Thyroid gland (tissue), 4 donors: Measurements from ENCODE around the gene RPS6KL1. TPM values are rescaled to one million over a fixed set of nuclear protein-coding genes. Genes with fewer than 3 reads are reported as not detected.

Experiments
- DNase-seq, 2 donors: peaks; one replicate each; pipeline ENCODE4 v3.0.0-alpha.2; 2019
- H3K27ac ChIP-seq, 3 donors: fragments of 200-600 bp; sonication (generic); 1 replicate in 2 of 3; 2 replicates in 1 of 3; pipeline ENCODE4 v1.5.1; 2016 to 2019; ENCODE audit warnings: mild to moderate bottlenecking in 1 of 3, moderate library complexity in 1 of 3
- H3K27me3 ChIP-seq: fragments of 200-600 bp; sonication (generic); one replicate; pipeline ENCODE4 v1.5.1; 2019
- H3K36me3 ChIP-seq, 2 donors: fragments of 200-600 bp; sonication (generic); one replicate each; pipeline ENCODE4 v1.5.1; 2016 to 2019
- H3K4me1 ChIP-seq, 2 donors: fragments of 200-600 bp; sonication (generic); one replicate each; pipeline ENCODE4 v1.5.1; 2017 to 2019
- H3K4me3 ChIP-seq, 3 donors: fragments of 200-600 bp; sonication (generic); replicated peaks in 1 of 3; 1 replicate in 2 of 3; 2 replicates in 1 of 3; pipeline ENCODE4 v1.5.1; 2016; ENCODE audit warnings: mild to moderate bottlenecking in 1 of 3
- H3K9me3 ChIP-seq: fragments of 200-600 bp; sonication (generic); one replicate; pipeline ENCODE4 v1.5.1; 2017
- POLR2A ChIP-seq, 2 donors: fragments of 450-650 bp; IDR thresholded peaks; one replicate each; pipeline ENCODE4 v1.6.1; 2017; ENCODE audit warnings: antibody characterized with exemption in 2 of 2, mild to moderate bottlenecking in 2 of 2, moderate library complexity in 1 of 2
- WGBS, 2 donors: methylation state at CpG; one replicate each; pipeline ENCODE4 v1.1.5; 2017; 5-methylcytosine and 5-hydroxymethylcytosine counted together
- intact Hi-C: fragments of 100-400 bp; cut with DNase I; formaldehyde crosslinking; loops from one replicate; pipeline ENCODE4 v1.15.1; 2023
- total RNA-seq, 4 donors: library from RNA; depleted of rRNA; stranded (reverse); fragments of >200 nt; gene quantifications; one replicate each; pipeline ENCODE4 v1.2.3, GENCODE V29; 2016
- TF ChIP-seq, protein P1 (sequence below), 6 experiments: fragments of 200-600 bp in 3 of 6; fragments of 450-650 bp in 3 of 6; sonication (generic) in 3 of 6; IDR thresholded peaks; one replicate each; pipeline ENCODE4 v1.5.1; 2016 to 2019; ENCODE audit warnings: antibody characterized with exemption in 6 of 6, mild to moderate bottlenecking in 2 of 6, inconsistent platforms in 1 of 6, moderate library complexity in 1 of 6

RPS6KL1 gene
- total RNA-seq, 4 donors from 2014 or later, result 5.7 to 16.4 (median 9.5) TPM

DNA sequence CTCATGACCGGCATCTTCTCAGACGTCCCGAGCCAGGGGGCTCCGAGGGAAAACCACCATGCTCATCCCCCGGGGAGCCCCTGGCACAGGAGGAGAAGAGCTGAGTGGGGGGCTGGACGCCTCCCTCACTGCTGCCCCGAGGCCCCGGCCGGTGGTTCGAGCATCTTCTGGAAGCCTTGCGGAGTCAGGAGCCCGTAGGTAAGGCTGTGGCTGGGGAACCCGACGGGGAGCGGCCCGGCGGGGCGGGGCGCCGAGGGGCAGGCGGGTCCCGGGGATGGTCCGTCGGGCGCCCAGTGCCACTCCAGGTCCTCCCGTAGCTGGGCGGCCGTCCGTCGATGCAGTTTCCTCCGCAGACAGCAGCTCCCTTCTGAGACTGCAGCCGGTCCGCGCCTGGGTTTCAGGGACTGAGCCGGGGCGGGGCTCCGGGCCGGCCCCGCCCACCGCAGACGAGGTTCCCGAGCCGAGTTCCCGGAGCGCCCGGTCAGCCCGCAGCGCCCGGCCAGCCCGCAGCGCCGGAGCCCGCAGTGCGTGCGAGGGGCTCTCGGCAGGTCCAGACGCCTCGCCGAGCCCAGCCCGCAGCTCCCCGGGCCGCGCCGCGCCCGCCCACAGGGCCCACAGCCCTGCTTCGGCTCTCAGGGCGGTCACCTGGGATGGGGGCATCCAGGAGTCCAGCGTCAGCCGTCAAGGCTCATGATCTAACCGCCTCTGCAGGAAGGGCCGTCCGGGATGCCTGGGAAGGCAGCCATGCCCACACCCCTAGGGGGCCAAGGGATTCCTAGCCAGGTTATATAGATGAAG lies 32.4 kb upstream of the RPS6KL1 start, which contains the start of gene PGF:
Gene PGF, minus strand, starts transcription at position 369 of the 798 bp plus-strand sequence. Its CDS starts 355 bp downstream, at position 14.
- peak; percentile 85 to 86 for DNase-seq
- Histone ChIP-seq H3K36me3 (no peaks in the 10 kb centered on the region), H3K27ac (peak within 1 kb of the TSS; percentile 57 to 90 (median 86)), H3K4me1 (peaks cover 37 to 67% of the 10 kb centered on the region in 2 donors), H3K27me3 (no peaks in the 10 kb centered on the region), H3K9me3 (no peaks in the 10 kb centered on the region), H3K4me3 (peak within 1 kb of the TSS; percentile 3 to 75 (median 75))
- TF ChIP-seq POLR2A (IDR thresholded peaks at IDR 0.05), result peak; percentile 72 to 99
- TF ChIP-seq, protein P1, sequence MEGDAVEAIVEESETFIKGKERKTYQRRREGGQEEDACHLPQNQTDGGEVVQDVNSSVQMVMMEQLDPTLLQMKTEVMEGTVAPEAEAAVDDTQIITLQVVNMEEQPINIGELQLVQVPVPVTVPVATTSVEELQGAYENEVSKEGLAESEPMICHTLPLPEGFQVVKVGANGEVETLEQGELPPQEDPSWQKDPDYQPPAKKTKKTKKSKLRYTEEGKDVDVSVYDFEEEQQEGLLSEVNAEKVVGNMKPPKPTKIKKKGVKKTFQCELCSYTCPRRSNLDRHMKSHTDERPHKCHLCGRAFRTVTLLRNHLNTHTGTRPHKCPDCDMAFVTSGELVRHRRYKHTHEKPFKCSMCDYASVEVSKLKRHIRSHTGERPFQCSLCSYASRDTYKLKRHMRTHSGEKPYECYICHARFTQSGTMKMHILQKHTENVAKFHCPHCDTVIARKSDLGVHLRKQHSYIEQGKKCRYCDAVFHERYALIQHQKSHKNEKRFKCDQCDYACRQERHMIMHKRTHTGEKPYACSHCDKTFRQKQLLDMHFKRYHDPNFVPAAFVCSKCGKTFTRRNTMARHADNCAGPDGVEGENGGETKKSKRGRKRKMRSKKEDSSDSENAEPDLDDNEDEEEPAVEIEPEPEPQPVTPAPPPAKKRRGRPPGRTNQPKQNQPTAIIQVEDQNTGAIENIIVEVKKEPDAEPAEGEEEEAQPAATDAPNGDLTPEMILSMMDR (IDR thresholded peaks at IDR 0.05), result no peak
- intact Hi-C loops, result no loop called here
- 2 to 8% methylated on average over 13 to 17 of the region's 73 CpGs for WGBS, 2 donors

DNA sequence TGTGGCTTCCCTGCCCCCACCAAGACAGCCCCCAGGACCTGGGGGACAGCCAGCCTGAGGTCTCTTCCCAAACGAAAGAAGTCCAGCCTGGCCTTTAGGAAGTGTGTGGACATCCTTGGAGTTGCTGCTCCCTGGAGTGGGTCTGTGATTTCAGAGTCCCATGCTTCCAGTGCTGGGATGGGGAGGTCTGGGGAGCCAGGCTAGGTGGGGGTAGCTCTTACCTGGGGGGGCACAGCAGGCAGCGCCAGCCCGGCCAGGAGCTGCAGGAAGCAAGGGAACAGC lies 31.8 kb upstream of the RPS6KL1 start:
- Histone ChIP-seq H3K4me3 (peak overlapping the region in 2 of 3 donors; percentile 75), H3K9me3 (no peaks in the 10 kb centered on the region), H3K27ac (peak overlapping the region; percentile 57 to 90 (median 86)), H3K27me3 (no peaks in the 10 kb centered on the region), H3K4me1 (peaks cover 38 to 70% of the 10 kb centered on the region in 2 donors), H3K36me3 (no peaks in the 10 kb centered on the region)
- intact Hi-C loops, result loop anchor here (5.0 kb wide), 1 partner anchor 52 kb away; no protein-coding TSS in a partner anchor
- DNase-seq, result no peak
- 0% methylated on average over 1 to 3 of the region's 3 CpGs for WGBS, 2 donors
- TF ChIP-seq, protein P1 (IDR thresholded peaks at IDR 0.05), result no peak
- TF ChIP-seq POLR2A (IDR thresholded peaks at IDR 0.05), result no peak

DNA sequence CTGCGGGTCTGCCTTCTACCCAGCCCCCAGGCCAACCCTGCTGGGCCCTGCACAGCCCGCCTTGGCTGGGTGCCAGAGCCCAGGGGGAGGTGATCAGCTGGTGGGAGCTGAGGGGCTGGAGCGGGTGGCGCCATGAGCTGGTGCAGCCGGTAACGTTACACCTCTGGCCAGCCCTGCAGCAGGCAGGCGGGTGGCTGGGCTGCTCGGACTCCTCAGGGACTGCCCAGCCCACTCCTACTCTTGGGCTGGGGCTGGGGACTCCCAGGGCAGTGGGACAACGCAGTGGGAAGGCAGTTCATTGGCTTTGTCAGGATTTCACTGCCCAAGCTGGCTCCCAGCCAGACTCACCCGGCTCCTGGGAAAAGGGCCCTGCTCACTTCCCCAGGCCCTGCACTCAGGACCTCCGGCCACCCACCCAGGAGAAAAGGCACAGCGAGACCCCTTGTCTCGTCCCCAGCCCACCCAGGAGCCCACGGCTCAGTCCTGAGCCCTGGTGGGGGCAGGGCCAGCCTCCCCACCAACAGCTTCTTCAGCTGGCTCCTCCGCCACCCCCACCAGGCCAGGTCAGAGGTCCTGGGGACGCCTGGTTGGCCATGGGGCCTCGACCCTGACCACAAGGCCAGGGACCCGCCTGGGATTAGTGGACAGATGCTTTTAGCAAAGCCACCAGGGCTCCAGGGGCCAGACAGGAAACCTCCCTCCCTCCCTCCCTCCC lies 31.3 kb upstream of the RPS6KL1 start:
- no peaks in the 10 kb centered on the region for H3K9me3 ChIP-seq
- DNase-seq, result peak; percentile 85 to 87
- H3K27me3 ChIP-seq, result no peaks in the 10 kb centered on the region
- H3K27ac ChIP-seq, result peak overlapping the region; percentile 57 to 90 (median 86)
- peaks cover 34 to 65% of the 10 kb centered on the region in 2 donors for H3K4me1 ChIP-seq
- H3K4me3 ChIP-seq, result peak overlapping the region; percentile 3 to 75 (median 75)
- 10 to 11% methylated on average over 2 to 6 of the region's 18 CpGs for WGBS, 2 donors
- peaks cover 0 to under 1% of the 10 kb centered on the region in 2 donors for H3K36me3 ChIP-seq
- TF ChIP-seq, protein P1 (IDR thresholded peaks at IDR 0.05), result no peak
- TF ChIP-seq POLR2A (IDR thresholded peaks at IDR 0.05), result peak in 1 of 2 donors; percentile 69
- intact Hi-C loops, result loop anchor here (5.0 kb wide), 1 partner anchor 53 kb away; no protein-coding TSS in a partner anchor

DNA sequence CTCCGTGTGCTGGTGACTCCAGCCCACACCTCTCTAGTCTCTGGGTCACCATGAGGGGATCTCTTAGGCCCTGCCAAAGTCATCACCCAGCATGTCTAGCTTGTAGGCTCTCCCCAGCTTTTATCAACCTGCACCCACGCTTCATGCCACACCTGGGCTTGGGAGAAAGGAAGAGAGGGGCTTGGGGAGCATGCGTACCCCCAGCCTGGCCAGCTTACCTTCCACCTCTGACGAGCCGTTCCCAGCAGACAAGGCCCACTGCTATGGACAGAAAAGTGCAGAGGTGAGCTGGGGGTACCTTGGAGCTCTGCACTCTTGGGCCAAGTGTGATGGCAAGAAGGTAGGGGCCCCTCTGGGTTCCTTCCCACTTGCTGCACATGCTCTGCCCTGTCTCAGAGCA lies 30.6 kb upstream of the RPS6KL1 start:
- intact Hi-C loops, result loop anchor here (5.0 kb wide), 1 partner anchor 54 kb away; no protein-coding TSS in a partner anchor
- Histone ChIP-seq H3K27ac (peak overlapping the region; percentile 57 to 90 (median 76)), H3K27me3 (no peaks in the 10 kb centered on the region), H3K9me3 (no peaks in the 10 kb centered on the region), H3K36me3 (peaks cover 6 to 8% of the 10 kb centered on the region in 2 donors), H3K4me1 (peaks cover 34 to 64% of the 10 kb centered on the region in 2 donors), H3K4me3 (peak overlapping the region in 2 of 3 donors; percentile 2 to 75)
- no peak for DNase-seq
- 32 to 48% methylated on average over 5 of the region's 5 CpGs for WGBS, 2 donors
- TF ChIP-seq, protein P1 (IDR thresholded peaks at IDR 0.05), result no peak
- TF ChIP-seq POLR2A (IDR thresholded peaks at IDR 0.05), result no peak
